ENCODE data around the gene SLC9A6. TPM values are rescaled to one million over a fixed set of nuclear protein-coding genes. Genes with fewer than 3 reads are reported as not detected.

The SLC9A6 gene
- total and polyA plus RNA-seq, 10 of the 15 experiments (the other 5 are each of a cell fraction or from before 2014, with no cell fraction given): 4.5 to 14.6 (median 10.7) TPM

DNA sequence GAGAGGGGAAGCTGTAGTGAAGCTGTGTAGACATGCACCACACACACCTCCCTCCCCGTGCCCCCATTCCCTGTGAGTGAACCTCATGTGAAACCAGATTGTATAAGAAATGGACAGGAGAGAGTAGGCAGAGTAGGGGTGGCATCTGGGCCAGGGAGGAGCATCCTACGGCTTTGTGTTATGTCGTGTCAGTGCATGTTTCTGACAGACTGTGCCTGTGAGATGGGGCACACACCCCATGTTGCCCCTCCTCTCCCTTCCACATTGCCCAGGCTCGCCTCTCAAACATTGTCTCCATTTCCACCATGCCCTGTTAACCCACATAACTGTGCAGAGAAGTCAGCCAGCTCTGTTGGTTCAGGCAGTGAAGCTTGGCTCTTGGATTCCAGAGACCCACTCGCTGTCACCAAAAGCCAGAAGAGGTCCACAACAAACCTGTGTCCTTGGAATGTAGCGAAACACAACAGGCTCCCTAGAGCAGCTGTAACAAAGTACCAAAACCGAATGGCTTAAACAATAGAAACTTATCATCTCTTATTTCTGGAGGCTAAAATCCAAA, 56.1 kb downstream of the SLC9A6 start:
- ChIA-PET RAD21 (ENCODE audit: unreplicated experiment) (no interaction called here), POLR2A (no interaction called here), CTCF (interaction anchor here (5.1 kb wide), 1 partner anchor 13 kb away, joined by 36 read pairs; no protein-coding TSS in a partner anchor), SMC1A (ENCODE audit: uncharacterized antibody, unreplicated experiment) (no interaction called here)
- H3K4me1 ChIP-seq (ENCODE audit: control insufficient read depth, insufficient read depth, low read length): no peaks in the 10 kb centered on the region
- intact Hi-C loops (cut with micrococcal nuclease; ENCODE audit: unreplicated experiment): no loop called here
- no peaks in the 10 kb centered on the region for H3K27me3 ChIP-seq (replicated peaks in 1 of 2; ENCODE audit: control insufficient read depth in 2 of 2, insufficient read depth in 2 of 2, low read length in 1 of 2)
- no peak overlapping the region for H3K4me2 ChIP-seq (ENCODE audit: control insufficient read depth, insufficient read depth)
- H3K9ac ChIP-seq (ENCODE audit: control insufficient read depth, insufficient read depth, low read length): no peak overlapping the region
- TF ChIP-seq NRF1 (conservative IDR thresholded peaks at IDR 0.05; ENCODE audit: low read depth, low read length) (no peak), CEBPB (IDR thresholded peaks at IDR 0.05; ENCODE audit: borderline replicate concordance in 1 of 2, low read depth in 2 of 2, low read length in 2 of 2) (no peak), MTA2 (IDR thresholded peaks at IDR 0.05; ENCODE audit: low read depth) (no peak)
- no TSS peak for BruUV-seq (replicated peaks)
- no peak for ATAC-seq
- H2AFZ ChIP-seq (ENCODE audit: control insufficient read depth, low read depth, low read length): no peak overlapping the region
- WGBS (ENCODE audit: insufficient coverage, insufficient replicate concordance, low lambda C conversion rate, missing lambda C conversion rate): 55% methylated on average over 7 of the region's 7 CpGs
- no peak overlapping the region for H3K27ac ChIP-seq (ENCODE audit: control insufficient read depth, insufficient read depth)
- peaks cover 0 to 6% of the 10 kb centered on the region in 2 experiments; a peak in 2 of 4 replicates for H3K36me3 ChIP-seq (ENCODE audit: control insufficient read depth in 2 of 2, insufficient read depth in 2 of 2, low read length in 1 of 2)
- no peak for DNase-seq (ENCODE audit: low read depth, low spot score)
- no peaks in the 10 kb centered on the region for H4K20me1 ChIP-seq (ENCODE audit: control insufficient read depth, insufficient read depth)
- H3K4me3 ChIP-seq: no peak overlapping the region
- no peak for FAIRE-seq
- in situ Hi-C loops (cut with MboI): no loop called here
- no peaks in the 10 kb centered on the region for H3K9me3 ChIP-seq (replicated peaks; ENCODE audit: control insufficient read depth, insufficient read depth, low read length)
- no peaks in the 10 kb centered on the region for H3K79me2 ChIP-seq (ENCODE audit: control insufficient read depth, insufficient read depth, low read length)

DNA sequence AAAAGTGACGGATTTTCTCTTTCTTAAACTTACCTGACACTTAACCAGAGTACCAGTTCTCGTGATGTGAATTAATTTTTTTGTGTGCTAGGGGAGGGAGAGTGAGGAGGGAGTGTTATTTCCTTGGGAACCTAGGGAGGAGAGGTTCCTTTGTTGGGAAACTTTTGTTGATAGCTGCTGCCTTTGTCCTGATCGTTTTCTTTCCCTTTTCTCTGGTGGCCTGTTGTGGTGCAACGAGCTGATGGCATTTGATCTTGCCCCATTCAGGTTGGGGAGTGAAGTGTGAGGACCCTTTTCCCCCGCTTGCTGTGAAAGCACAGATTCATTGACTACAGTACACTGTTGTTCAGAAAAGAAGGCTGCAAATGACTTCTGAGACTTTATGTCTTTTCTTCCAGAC, 59.8 kb downstream of the SLC9A6 start:
- H3K9ac ChIP-seq (ENCODE audit: control insufficient read depth, insufficient read depth, low read length): no peak overlapping the region
- H3K4me1 ChIP-seq (ENCODE audit: control insufficient read depth, insufficient read depth, low read length): no peaks in the 10 kb centered on the region
- in situ Hi-C loops (cut with MboI): no loop called here
- no peak for DNase-seq (ENCODE audit: low read depth, low spot score)
- H4K20me1 ChIP-seq (ENCODE audit: control insufficient read depth, insufficient read depth): no peaks in the 10 kb centered on the region
- intact Hi-C loops (cut with micrococcal nuclease; ENCODE audit: unreplicated experiment): no loop called here
- H3K9me3 ChIP-seq (replicated peaks; ENCODE audit: control insufficient read depth, insufficient read depth, low read length): no peaks in the 10 kb centered on the region
- POLR2A ChIA-PET: interaction anchor here (0.6 kb wide), 1 partner anchor 692 kb away, joined by 4 read pairs; no protein-coding TSS in a partner anchor
- no peak overlapping the region for H3K27ac ChIP-seq (ENCODE audit: control insufficient read depth, insufficient read depth)
- H3K4me3 ChIP-seq: no peak overlapping the region
- no peak overlapping the region for H2AFZ ChIP-seq (ENCODE audit: control insufficient read depth, low read depth, low read length)
- RAD21 ChIA-PET (ENCODE audit: unreplicated experiment): no interaction called here
- no peaks in the 10 kb centered on the region for H3K79me2 ChIP-seq (ENCODE audit: control insufficient read depth, insufficient read depth, low read length)
- CTCF ChIA-PET: no interaction called here
- no peak for ATAC-seq
- H3K36me3 ChIP-seq (ENCODE audit: control insufficient read depth in 2 of 2, insufficient read depth in 2 of 2, low read length in 1 of 2): peaks cover 0 to 6% of the 10 kb centered on the region in 2 experiments; a peak in 2 of 4 replicates
- H3K4me2 ChIP-seq (ENCODE audit: control insufficient read depth, insufficient read depth): no peak overlapping the region
- H3K27me3 ChIP-seq (replicated peaks in 1 of 2; ENCODE audit: control insufficient read depth in 2 of 2, insufficient read depth in 2 of 2, low read length in 1 of 2): no peaks in the 10 kb centered on the region
- 36% methylated on average over 5 of the region's 5 CpGs for WGBS (ENCODE audit: insufficient coverage, insufficient replicate concordance, low lambda C conversion rate, missing lambda C conversion rate)
- no TSS peak for BruUV-seq (replicated peaks)
- SMC1A ChIA-PET (ENCODE audit: uncharacterized antibody, unreplicated experiment): no interaction called here
- no peak for FAIRE-seq
- TF ChIP-seq TAF1 (IDR thresholded peaks at IDR 0.05; ENCODE audit: borderline replicate concordance, low read depth, low read length) (no peak), ZNF207 (IDR thresholded peaks at IDR 0.05; ENCODE audit: borderline replicate concordance) (no peak), BRCA1 (IDR thresholded peaks at IDR 0.05; ENCODE audit: low read depth, low read length) (no peak), PAX5 (IDR thresholded peaks at IDR 0.05; ENCODE audit: borderline replicate concordance, low read depth, low read length) (no peak), ATF7 (IDR thresholded peaks at IDR 0.05; ENCODE audit: low read depth) (no peak), BMI1 (IDR thresholded peaks at IDR 0.05; ENCODE audit: borderline replicate concordance) (no peak), GABPA (IDR thresholded peaks at IDR 0.05; ENCODE audit: low read depth) (no peak), CBFB (IDR thresholded peaks at IDR 0.05; ENCODE audit: low read depth) (no peak), JUNB (IDR thresholded peaks at IDR 0.05) (no peak), KLF5 (IDR thresholded peaks at IDR 0.05; ENCODE audit: partially characterized antibody) (no peak), SMC3 (IDR thresholded peaks at IDR 0.05; ENCODE audit: borderline replicate concordance, low read length) (no peak), KDM1A (IDR thresholded peaks at IDR 0.05; ENCODE audit: borderline replicate concordance) (no peak), CHD2 (IDR thresholded peaks at IDR 0.05; ENCODE audit: borderline replicate concordance, low read depth, low read length) (no peak), YBX1 (IDR thresholded peaks at IDR 0.05) (no peak), FOS (IDR thresholded peaks at IDR 0.05; ENCODE audit: borderline replicate concordance, extremely low read depth, insufficient read length) (no peak), POLR2AphosphoS5 (IDR thresholded peaks at IDR 0.05; ENCODE audit: low read length) (no peak), SMARCA5 (IDR thresholded peaks at IDR 0.05) (no peak)
- TF ChIP-seq, protein P1, sequence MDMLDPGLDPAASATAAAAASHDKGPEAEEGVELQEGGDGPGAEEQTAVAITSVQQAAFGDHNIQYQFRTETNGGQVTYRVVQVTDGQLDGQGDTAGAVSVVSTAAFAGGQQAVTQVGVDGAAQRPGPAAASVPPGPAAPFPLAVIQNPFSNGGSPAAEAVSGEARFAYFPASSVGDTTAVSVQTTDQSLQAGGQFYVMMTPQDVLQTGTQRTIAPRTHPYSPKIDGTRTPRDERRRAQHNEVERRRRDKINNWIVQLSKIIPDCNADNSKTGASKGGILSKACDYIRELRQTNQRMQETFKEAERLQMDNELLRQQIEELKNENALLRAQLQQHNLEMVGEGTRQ (IDR thresholded peaks at IDR 0.05; ENCODE audit: borderline replicate concordance, low read depth, low read length): no peak

Measured in GM12878 (cell line).